CMK (cell line): ENCODE data around the gene TXNRD2.
"Not testable (repeated sequence)": the region's sequence is repeated elsewhere in the genome, so short reads cannot be mapped to it uniquely, and the experiment has no call there.

Experiments used
- DNase-seq: peaks from one replicate; pipeline ENCODE4 v3.0.0-alpha.2; 2010; ENCODE audit warnings: low read depth

TXNRD2 gene

GRCh38 chr22:19844377-19845053, 97.1 kb downstream of the TXNRD2 start:
- no peak for DNase-seq

- no peak for DNase-seq
Measured at GRCh38 chr22:19843857-19844376, 97.7 kb downstream of the TXNRD2 start.

- DNase-seq: no peak
Measured at GRCh38 chr22:19843107-19843856, 98.3 kb downstream of the TXNRD2 start.

- DNase-seq: no peak
Measured at GRCh38 chr22:19842393-19843106, 99.1 kb downstream of the TXNRD2 start.

GRCh38 chr22:19841641-19842392, 99.8 kb downstream of the TXNRD2 start:
- no peak for DNase-seq

- no peak for DNase-seq
Measured at GRCh38 chr22:19840955-19841640, 100.5 kb downstream of the TXNRD2 start.

- DNase-seq: no peak
Measured at GRCh38 chr22:19840059-19840458, 101.6 kb downstream of the TXNRD2 start.

- no peak for DNase-seq
Measured at GRCh38 chr22:19837915-19838314, 103.7 kb downstream of the TXNRD2 start.

GRCh38 chr22:19836512-19836911, 105.1 kb downstream of the TXNRD2 start:
- DNase-seq: no peak

GRCh38 chr22:19834599-19834998, 107.0 kb downstream of the TXNRD2 start:
- DNase-seq: no peak

- DNase-seq: not testable (repeated sequence)
Measured at GRCh38 chr22:19833327-19833726, 108.3 kb downstream of the TXNRD2 start.

GRCh38 chr22:19832476-19833108, 109.0 kb downstream of the TXNRD2 start:
- DNase-seq: no peak

GRCh38 chr22:19831979-19832378, 109.6 kb downstream of the TXNRD2 start:
- not testable (repeated sequence) for DNase-seq

- no peak for DNase-seq
Measured at GRCh38 chr22:19831016-19831415, 110.6 kb downstream of the TXNRD2 start.

- DNase-seq: no peak
Measured at GRCh38 chr22:19828035-19828401, 113.6 kb downstream of the TXNRD2 start.

- no peak for DNase-seq
Measured at GRCh38 chr22:19827341-19828034, 114.1 kb downstream of the TXNRD2 start.

- no peak for DNase-seq
Measured at GRCh38 chr22:19826619-19826950, 115.0 kb downstream of the TXNRD2 start.

GRCh38 chr22:19825904-19826618, 115.6 kb downstream of the TXNRD2 start:
- DNase-seq: no peak
